GM23248 (cell line): ENCODE measurements around the gene RSPH9.

Experiments used
- EZH2 ChIP-seq: fragments of 200-600 bp; sonication (generic); IDR thresholded peaks from 2 replicates; pipeline ENCODE4 v1.6.1; 2018; ENCODE audit warnings: antibody characterized with exemption, mild to moderate bottlenecking; ENCODE audit not compliant: insufficient read depth, poor library complexity, severe bottlenecking
- EZH2phosphoT487 ChIP-seq: fragments of 200-600 bp; sonication (generic); IDR thresholded peaks from 2 replicates; pipeline ENCODE4 v1.6.1; 2018; ENCODE audit warnings: antibody characterized with exemption, moderate library complexity, mild to moderate bottlenecking, low read depth; ENCODE audit not compliant: insufficient read depth

- TF ChIP-seq EZH2: no peak
- TF ChIP-seq EZH2phosphoT487: no peak
Measured at GRCh38 chr6:43665376-43665775, 20.5 kb downstream of the RSPH9 start.
